Nephron progenitor cell (in vitro differentiated cells): ENCODE measurements around the gene TMEM141.

Experiments used
- DNase-seq: peaks from one replicate; pipeline ENCODE4 v3.0.0; 2021
- H3K27ac Mint-ChIP-seq: 2 replicates; pipeline ENCODE4 v1.8.0; 2021; ENCODE audit warnings: mild to moderate bottlenecking, moderate library complexity, mixed read lengths
- H3K27me3 Mint-ChIP-seq: 2 replicates; pipeline ENCODE4 v1.8.0; 2021; ENCODE audit warnings: mild to moderate bottlenecking, low read depth, mixed read lengths; ENCODE audit not compliant: poor library complexity
- H3K36me3 Mint-ChIP-seq: 2 replicates; pipeline ENCODE4 v1.8.0; 2021; ENCODE audit warnings: low read depth, mixed read lengths
- H3K4me1 Mint-ChIP-seq: 2 replicates; pipeline ENCODE4 v1.8.0; 2021; ENCODE audit warnings: mixed read lengths
- H3K4me3 Mint-ChIP-seq: 2 replicates; pipeline ENCODE4 v1.8.0; 2021; ENCODE audit warnings: mild to moderate bottlenecking, moderate library complexity, mixed read lengths
- H3K9me3 Mint-ChIP-seq: 2 replicates; pipeline ENCODE4 v1.8.0; 2021; ENCODE audit warnings: mild to moderate bottlenecking, moderate library complexity, mixed read lengths
- TF ChIP-seq, protein P1 (sequence below): fragments of 200-600 bp; sonication (generic); IDR thresholded peaks from 2 replicates; pipeline ENCODE4 v1.5.0; 2021; ENCODE audit warnings: antibody characterized with exemption

The TMEM141 gene

DNA sequence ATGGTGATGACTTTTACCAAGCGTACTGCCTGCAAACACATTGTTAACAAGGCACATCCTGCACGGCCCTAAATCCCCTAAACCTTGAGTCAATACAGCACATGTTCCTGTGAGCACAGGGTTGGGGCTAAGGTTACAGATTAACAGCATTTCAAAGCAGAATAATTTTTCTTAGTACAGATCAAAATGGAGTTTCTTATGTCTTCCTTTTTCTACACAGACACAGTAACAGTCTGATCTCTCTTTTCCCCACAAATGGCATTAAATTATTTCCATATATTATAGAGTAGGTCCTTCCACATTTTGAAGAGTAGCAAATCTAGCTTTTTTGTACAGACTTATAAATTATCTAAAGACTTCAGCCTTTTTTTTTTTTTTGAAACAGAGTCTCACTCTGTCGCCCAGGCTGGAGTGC, 1.6 kb upstream of the TMEM141 start:
- Mint-ChIP-seq H3K9me3 (no peaks in the 10 kb centered on the region), H3K4me1 (peaks cover 53% of the 10 kb centered on the region), H3K36me3 (no peaks in the 10 kb centered on the region), H3K27ac (no peak overlapping the region), H3K27me3 (peaks cover 18% of the 10 kb centered on the region), H3K4me3 (no peak overlapping the region)
- no peak for DNase-seq
- TF ChIP-seq, protein P1, sequence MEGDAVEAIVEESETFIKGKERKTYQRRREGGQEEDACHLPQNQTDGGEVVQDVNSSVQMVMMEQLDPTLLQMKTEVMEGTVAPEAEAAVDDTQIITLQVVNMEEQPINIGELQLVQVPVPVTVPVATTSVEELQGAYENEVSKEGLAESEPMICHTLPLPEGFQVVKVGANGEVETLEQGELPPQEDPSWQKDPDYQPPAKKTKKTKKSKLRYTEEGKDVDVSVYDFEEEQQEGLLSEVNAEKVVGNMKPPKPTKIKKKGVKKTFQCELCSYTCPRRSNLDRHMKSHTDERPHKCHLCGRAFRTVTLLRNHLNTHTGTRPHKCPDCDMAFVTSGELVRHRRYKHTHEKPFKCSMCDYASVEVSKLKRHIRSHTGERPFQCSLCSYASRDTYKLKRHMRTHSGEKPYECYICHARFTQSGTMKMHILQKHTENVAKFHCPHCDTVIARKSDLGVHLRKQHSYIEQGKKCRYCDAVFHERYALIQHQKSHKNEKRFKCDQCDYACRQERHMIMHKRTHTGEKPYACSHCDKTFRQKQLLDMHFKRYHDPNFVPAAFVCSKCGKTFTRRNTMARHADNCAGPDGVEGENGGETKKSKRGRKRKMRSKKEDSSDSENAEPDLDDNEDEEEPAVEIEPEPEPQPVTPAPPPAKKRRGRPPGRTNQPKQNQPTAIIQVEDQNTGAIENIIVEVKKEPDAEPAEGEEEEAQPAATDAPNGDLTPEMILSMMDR, result no peak

DNA sequence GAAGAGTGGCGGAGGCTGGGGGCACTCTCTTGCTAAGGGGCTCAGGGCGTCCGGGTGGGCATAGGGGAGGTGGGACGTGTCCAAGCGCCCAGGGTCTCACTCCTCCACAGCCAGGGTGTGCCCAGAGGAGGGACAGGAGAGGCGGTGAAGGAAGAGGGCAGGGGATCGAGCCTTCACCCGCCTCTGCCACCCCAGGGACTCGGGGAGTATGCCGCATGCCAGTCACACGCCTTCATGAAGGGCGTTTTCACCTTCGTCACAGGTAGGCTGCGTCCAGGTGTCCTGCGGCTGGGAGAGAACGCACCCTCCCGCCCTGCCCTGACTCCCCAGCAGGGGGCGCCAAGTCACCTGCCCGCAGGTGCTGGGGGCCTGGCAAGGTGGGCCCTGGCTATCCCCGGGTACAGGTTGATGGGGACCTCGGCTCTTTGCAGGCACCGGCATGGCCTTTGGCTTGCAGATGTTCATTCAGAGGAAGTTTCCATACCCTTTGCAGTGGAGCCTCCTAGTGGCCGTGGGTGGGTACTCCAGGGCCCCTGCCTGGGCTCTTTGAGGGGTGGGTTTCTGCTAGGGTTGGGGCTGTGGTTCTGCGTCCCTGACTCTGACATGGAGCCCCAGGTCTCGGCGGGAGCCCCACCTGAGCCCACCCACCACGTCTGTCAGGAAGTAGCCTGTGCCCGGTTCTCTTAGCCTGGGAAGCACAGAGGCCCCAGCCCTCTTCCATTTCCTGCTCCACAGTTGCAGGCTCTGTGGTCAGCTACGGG, 552 bp downstream of the TMEM141 start:
- peak; percentile 67 for DNase-seq
- TF ChIP-seq, protein P1, result peak; percentile 94
- peak overlapping the region; percentile 78 for H3K4me3 Mint-ChIP-seq
- peaks cover 64% of the 10 kb centered on the region for H3K4me1 Mint-ChIP-seq
- no peaks in the 10 kb centered on the region for H3K9me3 Mint-ChIP-seq
- H3K27ac Mint-ChIP-seq, result no peak overlapping the region
- H3K36me3 Mint-ChIP-seq, result no peaks in the 10 kb centered on the region
- peaks cover 9% of the 10 kb centered on the region for H3K27me3 Mint-ChIP-seq

DNA sequence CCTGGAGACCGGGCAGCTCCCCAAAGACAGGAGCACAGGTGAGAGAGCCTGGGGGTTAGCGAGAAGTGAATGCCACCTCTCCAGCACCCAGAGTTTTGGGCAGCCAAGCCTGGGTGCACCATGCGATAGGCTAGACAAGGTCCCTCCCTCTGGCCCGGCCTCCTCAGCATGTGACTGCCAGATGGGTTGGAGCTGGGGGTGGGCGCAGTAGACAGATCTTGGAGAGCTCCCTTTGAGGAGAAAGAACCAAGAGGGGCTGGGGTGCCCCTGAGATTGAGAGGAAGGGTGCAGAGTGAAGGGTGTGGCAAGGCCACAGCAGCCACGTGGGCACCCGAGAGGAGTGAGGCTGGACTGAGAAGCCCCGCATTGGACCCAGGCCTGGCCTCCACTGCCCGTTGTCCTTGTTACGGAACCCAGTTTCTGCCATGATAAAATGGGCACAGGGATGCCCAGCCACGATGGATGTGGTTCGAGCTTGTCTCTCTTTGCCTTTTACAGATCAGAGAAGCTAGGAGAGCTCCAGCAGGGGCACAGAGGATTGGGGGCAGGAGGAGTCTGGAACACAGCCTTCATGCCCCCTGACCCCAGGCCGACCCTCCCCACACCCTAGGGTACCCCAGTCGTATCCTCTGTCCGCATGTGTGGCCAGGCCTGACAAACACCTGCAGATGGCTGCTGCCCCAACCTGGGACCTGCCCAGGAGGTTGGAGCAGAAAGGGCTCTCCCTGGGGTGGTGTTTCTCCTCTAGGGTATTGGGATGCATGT, 1.4 kb downstream of the TMEM141 start:
- TF ChIP-seq, protein P1, result no peak
- no peaks in the 10 kb centered on the region for H3K9me3 Mint-ChIP-seq
- no peak for DNase-seq
- H3K27ac Mint-ChIP-seq, result no peak overlapping the region
- peaks cover 5% of the 10 kb centered on the region for H3K27me3 Mint-ChIP-seq
- H3K4me1 Mint-ChIP-seq, result peaks cover 69% of the 10 kb centered on the region
- H3K36me3 Mint-ChIP-seq, result no peaks in the 10 kb centered on the region
- H3K4me3 Mint-ChIP-seq, result peak overlapping the region; percentile 78

DNA sequence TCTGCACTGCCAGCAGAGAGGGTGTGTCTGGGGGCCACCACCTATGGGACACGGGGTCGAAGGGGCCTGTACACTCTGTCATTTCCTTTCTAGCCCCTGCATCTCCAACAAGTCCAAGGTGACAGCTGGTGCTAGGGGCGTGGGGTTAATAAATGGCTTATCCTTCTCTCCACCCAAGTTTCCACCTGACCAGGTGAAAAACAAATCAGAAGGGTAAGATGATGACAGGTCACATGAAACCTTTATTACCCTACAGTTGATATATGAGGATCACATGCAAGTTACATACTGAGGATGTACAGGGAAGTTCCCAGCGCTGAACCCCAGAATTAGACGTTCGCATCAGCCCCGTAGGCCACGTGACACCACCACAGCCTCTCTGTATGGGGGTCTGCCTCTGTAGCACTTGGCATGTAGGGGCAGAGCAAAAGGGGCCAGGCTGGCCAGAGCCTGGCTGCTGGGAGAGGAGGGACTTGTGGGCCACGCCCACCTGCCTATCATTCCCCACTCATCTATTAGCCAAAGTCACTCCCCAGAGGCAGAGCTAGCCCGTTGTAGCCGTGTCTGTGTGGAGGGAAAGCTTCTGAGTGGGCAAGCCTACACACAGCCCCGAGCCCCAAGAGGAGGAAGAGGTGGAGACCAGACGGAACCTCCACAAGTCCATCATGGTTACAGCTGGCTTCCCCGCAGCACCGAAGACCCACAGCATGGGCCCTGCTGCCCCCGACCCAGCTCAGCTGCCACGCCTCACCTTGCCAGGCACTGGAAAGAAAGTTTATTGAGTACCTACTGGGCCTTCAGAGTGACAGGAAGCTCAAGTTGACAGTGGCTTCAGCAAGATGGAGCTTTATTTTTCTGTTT, 2.2 kb downstream of the TMEM141 start:
- Mint-ChIP-seq H3K9me3 (no peaks in the 10 kb centered on the region), H3K27me3 (no peaks in the 10 kb centered on the region), H3K36me3 (no peaks in the 10 kb centered on the region), H3K4me3 (no peak overlapping the region), H3K4me1 (peaks cover 62% of the 10 kb centered on the region), H3K27ac (no peak overlapping the region)
- TF ChIP-seq, protein P1, result no peak
- DNase-seq, result no peak

DNA sequence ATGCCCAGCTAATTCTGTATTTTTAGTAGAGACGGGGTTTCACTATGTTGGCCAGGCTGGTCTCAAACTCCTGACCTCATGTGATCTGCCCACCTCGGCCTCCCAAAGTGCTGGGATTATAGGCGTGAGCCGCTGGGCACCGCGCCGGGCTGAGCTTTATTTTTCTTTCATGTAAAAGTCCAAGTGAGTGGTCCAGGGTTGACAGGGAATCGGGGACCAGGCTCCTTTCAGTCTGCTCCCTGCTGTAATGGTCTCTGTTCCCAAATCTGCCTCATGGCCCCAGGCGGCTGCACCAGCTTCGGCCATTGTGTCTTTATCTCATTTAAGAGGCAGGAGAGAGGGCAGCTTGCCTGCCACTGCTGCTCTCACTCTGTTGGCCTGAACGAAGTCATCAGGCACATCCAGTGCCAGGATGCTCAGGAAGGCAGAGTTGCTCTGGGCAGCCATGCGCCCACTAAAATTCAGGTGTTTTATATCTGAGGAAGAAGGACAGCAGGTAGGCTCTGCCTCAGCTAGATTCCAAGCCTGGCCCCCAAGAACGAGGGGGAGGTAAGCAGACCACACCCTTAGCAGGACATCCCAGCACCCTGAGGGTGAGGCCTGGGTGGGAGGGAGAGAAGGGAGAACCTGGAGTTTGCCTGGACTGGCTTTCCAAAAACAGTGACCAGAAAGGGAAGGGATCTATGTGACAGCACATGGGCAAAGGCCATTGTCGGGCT, 3.3 kb downstream of the TMEM141 start:
- Mint-ChIP-seq H3K4me1 (peaks cover 51% of the 10 kb centered on the region), H3K4me3 (peak overlapping the region; percentile 55), H3K36me3 (no peaks in the 10 kb centered on the region), H3K9me3 (no peaks in the 10 kb centered on the region), H3K27ac (no peak overlapping the region), H3K27me3 (peaks cover 3% of the 10 kb centered on the region)
- TF ChIP-seq, protein P1, result no peak
- DNase-seq, result no peak
